ENCODE data around the gene ABCG1.

ABCG1 gene

GRCh38 chr21:42311816-42312625 lies 93.1 kb downstream of the ABCG1 start:
- no peak for ATAC-seq (replicated peaks)
- no peak overlapping the region for H3K27ac Mint-ChIP-seq
- H3K9me3 Mint-ChIP-seq, result no peaks in the 10 kb centered on the region
- no peaks in the 10 kb centered on the region for H3K36me3 Mint-ChIP-seq
- H3K27me3 Mint-ChIP-seq, result peaks cover 16 to 33% of the 10 kb centered on the region in 2 donors
- H3K4me3 Mint-ChIP-seq, result no peak overlapping the region
- H3K4me1 Mint-ChIP-seq, result peaks cover 0 to 10% of the 10 kb centered on the region in 2 donors
- DNase-seq, result no peak

GRCh38 chr21:42312626-42313104 lies 93.7 kb downstream of the ABCG1 start:
- peaks cover 0 to 13% of the 10 kb centered on the region in 2 donors for H3K4me1 Mint-ChIP-seq
- DNase-seq (no peak), ATAC-seq (replicated peaks) (no peak)
- peaks cover 14 to 30% of the 10 kb centered on the region in 2 donors for H3K27me3 Mint-ChIP-seq
- no peak overlapping the region for H3K4me3 Mint-ChIP-seq
- no peak overlapping the region for H3K27ac Mint-ChIP-seq
- no peaks in the 10 kb centered on the region for H3K9me3 Mint-ChIP-seq
- no peaks in the 10 kb centered on the region for H3K36me3 Mint-ChIP-seq

GRCh38 chr21:42313501-42313969 lies 94.6 kb downstream of the ABCG1 start:
- ATAC-seq (replicated peaks) (no peak), DNase-seq (no peak)
- Mint-ChIP-seq H3K4me3 (no peak overlapping the region), H3K27me3 (peaks cover 6 to 21% of the 10 kb centered on the region in 2 donors), H3K4me1 (peaks cover 2 to 21% of the 10 kb centered on the region in 2 donors), H3K36me3 (no peaks in the 10 kb centered on the region), H3K27ac (no peak overlapping the region), H3K9me3 (no peaks in the 10 kb centered on the region)

- Mint-ChIP-seq H3K27me3 (peaks cover 3 to 10% of the 10 kb centered on the region in 2 donors), H3K36me3 (no peaks in the 10 kb centered on the region), H3K9me3 (no peaks in the 10 kb centered on the region), H3K27ac (no peak overlapping the region), H3K4me3 (no peak overlapping the region), H3K4me1 (peaks cover 9 to 26% of the 10 kb centered on the region in 2 donors)
- DNase-seq, result no peak
- ATAC-seq (replicated peaks), result no peak
Observed at GRCh38 chr21:42314616-42315295, 95.8 kb downstream of the ABCG1 start.

- no peaks in the 10 kb centered on the region for H3K9me3 Mint-ChIP-seq
- peaks cover 10 to 30% of the 10 kb centered on the region in 2 donors for H3K4me1 Mint-ChIP-seq
- H3K27me3 Mint-ChIP-seq, result peaks cover under 1 to 3% of the 10 kb centered on the region in 2 donors
- no peaks in the 10 kb centered on the region for H3K36me3 Mint-ChIP-seq
- ATAC-seq (replicated peaks) (no peak), DNase-seq (no peak)
- H3K4me3 Mint-ChIP-seq, result no peak within 1 kb of the TSS
- no peak within 1 kb of the TSS for H3K27ac Mint-ChIP-seq
Observed at GRCh38 chr21:42315296-42315891, 96.5 kb downstream of the ABCG1 start, which contains the start of gene TFF3. Gene TFF3, minus strand, starts transcription at chr21:42315409. Its CDS starts 35 bp downstream, at chr21:42315374.

- Mint-ChIP-seq H3K4me3 (no peak overlapping the region), H3K4me1 (peaks cover 10 to 33% of the 10 kb centered on the region in 2 donors), H3K27me3 (peaks cover 5 to 11% of the 10 kb centered on the region in 2 donors), H3K27ac (no peak overlapping the region), H3K9me3 (no peaks in the 10 kb centered on the region), H3K36me3 (no peaks in the 10 kb centered on the region)
- ATAC-seq (replicated peaks) (no peak), DNase-seq (no peak)
Observed at GRCh38 chr21:42316891-42317290, 98.0 kb downstream of the ABCG1 start.

DNA sequence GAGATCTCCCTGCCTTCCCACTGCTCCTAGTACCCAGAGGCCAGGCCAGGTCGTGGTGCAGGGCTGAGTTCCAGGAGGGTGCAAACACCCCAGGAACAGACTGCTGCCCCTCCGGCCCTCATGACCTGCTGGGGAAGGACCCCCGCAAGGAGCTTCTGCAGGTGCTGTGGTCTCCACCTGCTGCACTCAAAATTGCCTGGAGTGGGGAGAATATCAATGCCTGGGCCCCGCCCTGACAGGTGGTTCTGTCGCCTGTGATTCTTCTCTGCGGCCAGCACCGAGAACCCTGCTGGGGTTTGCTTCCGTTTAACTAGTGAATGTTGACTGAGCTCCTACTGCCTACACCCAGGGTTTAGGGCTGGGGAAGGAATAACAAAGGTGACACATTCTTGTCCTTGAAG lies 98.4 kb downstream of the ABCG1 start:
- Mint-ChIP-seq H3K4me1 (peaks cover 10 to 33% of the 10 kb centered on the region in 2 donors), H3K27me3 (peaks cover 5 to 11% of the 10 kb centered on the region in 2 donors), H3K9me3 (no peaks in the 10 kb centered on the region), H3K36me3 (no peaks in the 10 kb centered on the region), H3K4me3 (no peak overlapping the region), H3K27ac (no peak overlapping the region)
- ATAC-seq (replicated peaks) (no peak), DNase-seq (no peak)

DNA sequence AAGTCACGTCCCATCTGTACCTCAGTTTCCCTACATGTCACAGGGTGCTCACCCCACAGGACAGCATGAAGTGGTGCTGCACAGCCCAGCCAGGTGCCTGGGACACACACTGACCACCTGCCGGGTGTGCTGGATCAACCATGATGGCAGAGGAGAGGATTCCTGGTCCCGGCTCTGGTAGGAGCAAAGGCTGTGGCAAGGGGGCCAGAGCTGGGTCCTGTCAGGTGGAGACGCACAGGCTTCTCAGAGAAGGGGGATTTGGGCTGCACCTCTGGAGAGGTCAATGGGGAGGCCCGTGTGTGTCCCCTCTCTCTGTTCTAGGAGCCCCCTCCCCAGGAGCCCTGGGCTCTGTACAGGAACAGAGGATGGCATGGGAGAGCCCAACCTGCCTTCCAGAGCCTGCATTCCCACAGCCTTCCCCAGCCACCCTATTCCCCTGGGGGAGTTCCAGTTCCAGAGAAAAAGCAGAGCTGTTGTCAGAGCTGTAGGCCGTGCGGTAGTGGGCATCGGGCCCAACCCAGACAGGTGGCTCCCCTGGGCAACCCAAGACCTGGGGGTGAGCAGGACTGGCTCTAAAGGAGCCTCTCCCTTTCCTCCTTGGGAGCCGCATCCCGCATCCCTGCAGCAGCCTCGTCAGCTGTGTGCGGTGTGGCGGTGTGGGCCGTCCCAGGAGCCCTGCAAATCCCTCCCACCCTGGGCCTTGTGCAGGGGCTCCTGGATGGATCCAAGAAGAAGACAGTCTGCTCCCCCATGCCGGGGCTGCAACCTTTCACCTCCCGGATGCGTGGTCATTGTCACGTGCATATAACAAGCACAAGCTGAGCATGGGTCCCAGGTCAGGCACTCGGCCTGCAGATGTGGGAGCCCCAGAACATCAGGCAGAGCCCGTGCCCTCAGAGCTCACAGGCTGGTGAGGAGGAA lies 99.1 kb downstream of the ABCG1 start:
- Mint-ChIP-seq H3K36me3 (no peaks in the 10 kb centered on the region), H3K27ac (peak overlapping the region; percentile 69), H3K9me3 (no peaks in the 10 kb centered on the region), H3K4me3 (no peak overlapping the region), H3K27me3 (peaks cover 9 to 17% of the 10 kb centered on the region in 2 donors), H3K4me1 (peaks cover 10 to 33% of the 10 kb centered on the region in 2 donors)
- DNase-seq (no peak), ATAC-seq (replicated peaks) (no peak)

GRCh38 chr21:42319376-42319775 lies 100.4 kb downstream of the ABCG1 start:
- Mint-ChIP-seq H3K36me3 (no peaks in the 10 kb centered on the region), H3K4me1 (peaks cover 10 to 33% of the 10 kb centered on the region in 2 donors), H3K4me3 (peak overlapping the region; percentile 7 to 57), H3K27ac (peak overlapping the region; percentile 79), H3K9me3 (no peaks in the 10 kb centered on the region), H3K27me3 (peaks cover 12 to 30% of the 10 kb centered on the region in 2 donors)
- DNase-seq, result peak; percentile 48
- ATAC-seq (replicated peaks), result peak; percentile 92 to 95

DNA sequence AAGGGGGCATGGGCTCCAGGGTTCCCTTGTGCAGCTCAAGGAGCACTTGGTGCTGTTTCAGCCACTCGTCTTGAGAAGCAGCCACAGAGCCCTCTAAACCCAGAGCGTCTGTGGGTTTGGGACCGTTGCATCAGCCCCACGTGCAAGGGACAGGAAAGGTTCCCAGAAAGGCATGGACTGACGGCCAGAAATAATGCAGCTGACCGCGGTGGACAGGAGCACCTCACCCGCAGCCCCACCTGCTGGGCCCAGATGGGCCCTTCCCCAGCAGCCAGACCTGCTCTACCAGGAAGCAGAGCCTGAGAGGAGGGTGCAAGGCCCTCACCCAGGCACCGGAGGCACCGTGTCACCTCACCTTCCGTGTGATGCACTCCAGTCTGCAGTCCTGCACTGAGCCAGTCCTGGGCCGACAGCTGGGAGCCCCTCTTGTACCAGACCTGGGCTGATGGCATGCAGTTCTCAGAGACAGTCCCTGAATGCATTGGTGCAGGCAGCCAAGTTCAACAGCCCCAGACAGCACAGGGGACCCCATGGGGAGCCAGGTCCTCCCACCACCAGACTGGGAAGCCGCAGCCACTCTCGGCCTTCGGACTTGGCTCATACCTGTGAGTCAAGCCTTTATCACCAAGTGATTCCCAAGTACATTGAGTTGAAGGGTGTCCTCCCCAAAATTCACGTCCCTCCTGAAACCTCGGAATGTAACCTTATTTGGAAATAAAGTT lies 101.1 kb downstream of the ABCG1 start:
- peak overlapping the region in 1 of 2 donors; percentile 57 for H3K4me3 Mint-ChIP-seq
- ATAC-seq (replicated peaks) (peak; percentile 20 to 33), DNase-seq (no peak)
- no peaks in the 10 kb centered on the region for H3K36me3 Mint-ChIP-seq
- no peaks in the 10 kb centered on the region for H3K9me3 Mint-ChIP-seq
- peaks cover 15 to 36% of the 10 kb centered on the region in 2 donors for H3K27me3 Mint-ChIP-seq
- peak overlapping the region; percentile 79 for H3K27ac Mint-ChIP-seq
- peaks cover 10 to 33% of the 10 kb centered on the region in 2 donors for H3K4me1 Mint-ChIP-seq

DNA sequence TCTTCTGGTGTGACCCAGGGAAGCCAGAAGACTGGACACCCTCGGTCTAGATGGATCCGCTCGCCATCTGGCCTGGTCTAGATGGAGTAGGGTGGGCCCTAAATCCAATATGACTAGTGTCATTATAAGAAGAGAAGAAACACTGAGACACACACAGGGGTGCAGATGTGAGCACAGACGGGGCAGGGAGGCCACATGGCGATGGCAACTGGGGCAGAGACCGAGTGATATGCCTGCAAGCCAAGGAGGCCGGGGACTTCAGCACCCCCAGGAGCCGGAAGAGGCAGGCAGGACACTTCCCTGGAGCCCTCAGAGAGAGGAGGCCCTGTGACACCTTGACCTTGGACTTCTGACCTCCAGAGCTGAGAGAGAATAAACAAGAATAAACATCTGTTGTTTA lies 101.9 kb downstream of the ABCG1 start:
- ATAC-seq (replicated peaks) (no peak), DNase-seq (no peak)
- H3K4me1 Mint-ChIP-seq, result peaks cover 10 to 33% of the 10 kb centered on the region in 2 donors
- H3K4me3 Mint-ChIP-seq, result no peak overlapping the region
- peaks cover 19 to 44% of the 10 kb centered on the region in 2 donors for H3K27me3 Mint-ChIP-seq
- no peaks in the 10 kb centered on the region for H3K36me3 Mint-ChIP-seq
- H3K9me3 Mint-ChIP-seq, result no peaks in the 10 kb centered on the region
- peak overlapping the region; percentile 38 for H3K27ac Mint-ChIP-seq

GRCh38 chr21:42321231-42321630 lies 102.3 kb downstream of the ABCG1 start:
- Mint-ChIP-seq H3K4me3 (no peak overlapping the region), H3K4me1 (peaks cover 10 to 33% of the 10 kb centered on the region in 2 donors), H3K36me3 (no peaks in the 10 kb centered on the region), H3K9me3 (no peaks in the 10 kb centered on the region), H3K27me3 (peaks cover 20 to 44% of the 10 kb centered on the region in 2 donors), H3K27ac (peak overlapping the region; percentile 20)
- ATAC-seq (replicated peaks), result no peak
- no peak for DNase-seq

- DNase-seq (no peak), ATAC-seq (replicated peaks) (no peak)
- H3K9me3 Mint-ChIP-seq, result no peaks in the 10 kb centered on the region
- H3K27ac Mint-ChIP-seq, result no peak overlapping the region
- no peak overlapping the region for H3K4me3 Mint-ChIP-seq
- peaks cover 10 to 33% of the 10 kb centered on the region in 2 donors for H3K4me1 Mint-ChIP-seq
- no peaks in the 10 kb centered on the region for H3K36me3 Mint-ChIP-seq
- peaks cover 20 to 44% of the 10 kb centered on the region in 2 donors for H3K27me3 Mint-ChIP-seq
Observed at GRCh38 chr21:42321845-42322244, 102.9 kb downstream of the ABCG1 start.
